Measurements from ENCODE around the gene PTPN12. TPM values are rescaled to one million over a fixed set of nuclear protein-coding genes. Genes with fewer than 3 reads are reported as not detected.

PTPN12 gene
- total and polyA plus RNA-seq, 2 of the 4 experiments (the other 2 are of a cell fraction), result 24.7 to 31.0 TPM

DNA sequence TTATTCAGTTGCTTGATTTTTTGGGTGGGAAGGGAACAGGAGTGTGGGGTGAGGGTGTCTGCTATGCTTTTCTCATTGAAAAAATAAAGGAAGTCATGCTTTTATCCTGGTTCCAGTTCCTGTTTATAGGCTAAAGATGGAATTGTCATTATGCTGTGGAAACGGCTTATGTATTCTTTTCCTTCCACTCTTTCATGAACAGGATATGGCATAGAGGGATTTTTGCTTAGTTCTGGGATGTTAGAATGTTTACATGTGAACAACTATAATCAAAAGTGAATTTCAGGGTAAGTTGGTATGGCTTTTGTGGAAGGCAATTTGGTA lies 35.9 kb upstream of the PTPN12 start:
- peak overlapping the region; percentile 68; the same call in 1 of the 2 replicates for H3K14ac ChIP-seq (replicated peaks; ENCODE audit: low read depth, low read length)
- H4K8ac ChIP-seq (ENCODE audit: low read depth in 2 of 2, low read length in 2 of 2), result peak overlapping the region in 1 of 2 experiments; percentile 63; a peak in 1 of 4 replicates
- no peak overlapping the region for H4K91ac ChIP-seq (ENCODE audit: insufficient read depth, low read depth, low read length)
- H4K20me1 ChIP-seq (ENCODE audit: insufficient read depth, low read length), result no peaks in the 10 kb centered on the region
- no peak overlapping the region for H2AFZ ChIP-seq (replicated peaks; ENCODE audit: low read length, poor library complexity)
- no peaks in the 10 kb centered on the region for H3K9me1 ChIP-seq (ENCODE audit: insufficient read depth, low read length)
- H3K4me3 ChIP-seq (ENCODE audit: insufficient read depth, low read depth, low read length), result no peak overlapping the region
- CTCF ChIA-PET, result no interaction called here
- no peak overlapping the region for H3K27ac ChIP-seq (ENCODE audit: insufficient read depth, low read length)
- TF ChIP-seq, protein P1, sequence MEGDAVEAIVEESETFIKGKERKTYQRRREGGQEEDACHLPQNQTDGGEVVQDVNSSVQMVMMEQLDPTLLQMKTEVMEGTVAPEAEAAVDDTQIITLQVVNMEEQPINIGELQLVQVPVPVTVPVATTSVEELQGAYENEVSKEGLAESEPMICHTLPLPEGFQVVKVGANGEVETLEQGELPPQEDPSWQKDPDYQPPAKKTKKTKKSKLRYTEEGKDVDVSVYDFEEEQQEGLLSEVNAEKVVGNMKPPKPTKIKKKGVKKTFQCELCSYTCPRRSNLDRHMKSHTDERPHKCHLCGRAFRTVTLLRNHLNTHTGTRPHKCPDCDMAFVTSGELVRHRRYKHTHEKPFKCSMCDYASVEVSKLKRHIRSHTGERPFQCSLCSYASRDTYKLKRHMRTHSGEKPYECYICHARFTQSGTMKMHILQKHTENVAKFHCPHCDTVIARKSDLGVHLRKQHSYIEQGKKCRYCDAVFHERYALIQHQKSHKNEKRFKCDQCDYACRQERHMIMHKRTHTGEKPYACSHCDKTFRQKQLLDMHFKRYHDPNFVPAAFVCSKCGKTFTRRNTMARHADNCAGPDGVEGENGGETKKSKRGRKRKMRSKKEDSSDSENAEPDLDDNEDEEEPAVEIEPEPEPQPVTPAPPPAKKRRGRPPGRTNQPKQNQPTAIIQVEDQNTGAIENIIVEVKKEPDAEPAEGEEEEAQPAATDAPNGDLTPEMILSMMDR (conservative IDR thresholded peaks at IDR 0.05; ENCODE audit: low read depth, low read length), result no peak
- TF ChIP-seq RFX5 (IDR thresholded peaks at IDR 0.05; ENCODE audit: low read depth, low read length), result no peak
- no peak for TF ChIP-seq BHLHE40 (IDR thresholded peaks at IDR 0.05; ENCODE audit: low read depth, low read length)
- TF ChIP-seq MAZ (IDR thresholded peaks at IDR 0.05; ENCODE audit: borderline replicate concordance, low read depth, low read length), result no peak
- TF ChIP-seq NFE2L2 (IDR thresholded peaks at IDR 0.05; ENCODE audit: low read depth, low read length), result no peak
- TF ChIP-seq, protein P2, sequence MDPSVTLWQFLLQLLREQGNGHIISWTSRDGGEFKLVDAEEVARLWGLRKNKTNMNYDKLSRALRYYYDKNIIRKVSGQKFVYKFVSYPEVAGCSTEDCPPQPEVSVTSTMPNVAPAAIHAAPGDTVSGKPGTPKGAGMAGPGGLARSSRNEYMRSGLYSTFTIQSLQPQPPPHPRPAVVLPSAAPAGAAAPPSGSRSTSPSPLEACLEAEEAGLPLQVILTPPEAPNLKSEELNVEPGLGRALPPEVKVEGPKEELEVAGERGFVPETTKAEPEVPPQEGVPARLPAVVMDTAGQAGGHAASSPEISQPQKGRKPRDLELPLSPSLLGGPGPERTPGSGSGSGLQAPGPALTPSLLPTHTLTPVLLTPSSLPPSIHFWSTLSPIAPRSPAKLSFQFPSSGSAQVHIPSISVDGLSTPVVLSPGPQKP (IDR thresholded peaks at IDR 0.05; ENCODE audit: borderline replicate concordance, low read depth, low read length), result no peak
- no peak for TF ChIP-seq RAD21 (IDR thresholded peaks at IDR 0.05; ENCODE audit: low read length)
- TF ChIP-seq SMC3 (IDR thresholded peaks at IDR 0.05; ENCODE audit: low read depth, low read length), result no peak
- no peak overlapping the region for H2BK120ac ChIP-seq (ENCODE audit: low read depth, low read length)
- no peaks in the 10 kb centered on the region for H3K79me1 ChIP-seq (ENCODE audit: low read depth in 1 of 2, low read length in 2 of 2)
- H3K4ac ChIP-seq (ENCODE audit: low read depth, low read length), result no peak overlapping the region
- BruUV-seq (replicated peaks), result no TSS peak
- no peak overlapping the region for H2BK20ac ChIP-seq (ENCODE audit: low read depth, low read length)
- H2BK5ac ChIP-seq (ENCODE audit: low read depth, low read length, poor library complexity, severe bottlenecking), result no peak overlapping the region
- no CpG with 5 or more reads among the region's 1 CpG for WGBS, 2 experiments (ENCODE audit: extremely low coverage in 2 of 2, insufficient read length in 1 of 2)
- no peaks in the 10 kb centered on the region for H3K9me3 ChIP-seq (ENCODE audit: control insufficient read depth, insufficient read depth, low read length)
- ATAC-seq (ENCODE audit: low read depth) (no peak), DNase-seq (no peak)
- no peak overlapping the region for H2AK9ac ChIP-seq (replicated peaks; ENCODE audit: low read depth, low read length, poor library complexity)
- H3K9ac ChIP-seq (ENCODE audit: low read depth, low read length), result no peak overlapping the region
- POLR2A ChIA-PET (ENCODE audit: unreplicated experiment), result no interaction called here
- dilution Hi-C loops (cut with HindIII; ENCODE audit: low sequenced_read_pairs, unreplicated experiment), result no loop called here
- H3K23ac ChIP-seq (ENCODE audit: low read depth, low read length), result no peak overlapping the region
- no peak overlapping the region for H2AK5ac ChIP-seq (ENCODE audit: low read depth, low read length)
- H3K18ac ChIP-seq (ENCODE audit: low read depth, low read length), result no peak overlapping the region
- H2BK15ac ChIP-seq (ENCODE audit: low read depth, low read length), result no peak overlapping the region
- no peak overlapping the region for H3K4me2 ChIP-seq (ENCODE audit: low read depth, low read length)
- no peaks in the 10 kb centered on the region for H3K36me3 ChIP-seq (ENCODE audit: control insufficient read depth, insufficient read depth, low read length)
- in situ Hi-C loops (cut with MboI; ENCODE audit: low sequenced_read_pairs), result no loop called here
- intact Hi-C loops (cut with micrococcal nuclease), result no loop called here
- H3K4me1 ChIP-seq (ENCODE audit: control insufficient read depth, insufficient read depth, low read length), result no peaks in the 10 kb centered on the region
- H3K27me3 ChIP-seq (ENCODE audit: control insufficient read depth, insufficient read depth, low read length), result no peaks in the 10 kb centered on the region
- no peak overlapping the region for H4K5ac ChIP-seq (ENCODE audit: low read depth, low read length)
- H3K56ac ChIP-seq (ENCODE audit: extremely low read depth, insufficient read depth, low read length), result no peak overlapping the region

Data from IMR-90 (cell line).